Mucosa of rectum (tissue), 2 donors: ENCODE data around the gene HBG1.

Experiments
- H3K27ac ChIP-seq, 2 donors: one replicate each; pipeline ENCODE4 v1.7.0; 2013; ENCODE audit warnings: inconsistent platforms in 2 of 2, low read depth in 2 of 2, low read length in 2 of 2
- H3K27me3 ChIP-seq, 2 donors: one replicate each; pipeline ENCODE4 v1.7.0; 2013; ENCODE audit warnings: low read length in 2 of 2; ENCODE audit not compliant: control insufficient read depth in 2 of 2, insufficient read depth in 2 of 2
- H3K36me3 ChIP-seq, 2 donors: one replicate each; pipeline ENCODE4 v1.7.0; 2013; ENCODE audit warnings: low read length in 2 of 2; ENCODE audit not compliant: control insufficient read depth in 2 of 2, insufficient read depth in 2 of 2
- H3K4me1 ChIP-seq, 2 donors: one replicate each; pipeline ENCODE4 v1.7.0; 2013; ENCODE audit warnings: low read length in 2 of 2, mild to moderate bottlenecking in 1 of 2; ENCODE audit not compliant: control insufficient read depth in 2 of 2, insufficient read depth in 2 of 2
- H3K4me3 ChIP-seq, 2 donors: one replicate each; pipeline ENCODE4 v1.7.0; 2013; ENCODE audit warnings: low read length in 2 of 2
- H3K9ac ChIP-seq, 2 donors: one replicate each; pipeline ENCODE4 v1.7.0; 2013; ENCODE audit warnings: low read length in 2 of 2, low read depth in 1 of 2, mild to moderate bottlenecking in 1 of 2
- H3K9me3 ChIP-seq, 2 donors: one replicate each; pipeline ENCODE4 v1.7.0; 2013; ENCODE audit warnings: low read length in 2 of 2; ENCODE audit not compliant: control insufficient read depth in 2 of 2
- donor health status: healthy.
- donor health status: Normal muscosa, but diverticular disease.

The HBG1 gene

GRCh38 chr11:5203366-5203765 lies 46.3 kb downstream of the HBG1 start:
- Histone ChIP-seq H3K27me3 (no peaks in the 10 kb centered on the region), H3K27ac (no peak overlapping the region), H3K9me3 (no peaks in the 10 kb centered on the region), H3K9ac (no peak overlapping the region), H3K4me1 (no peaks in the 10 kb centered on the region), H3K4me3 (no peak overlapping the region), H3K36me3 (no peaks in the 10 kb centered on the region)

- no peaks in the 10 kb centered on the region for H3K9me3 ChIP-seq
- no peaks in the 10 kb centered on the region for H3K4me1 ChIP-seq
- H3K27ac ChIP-seq: no peak within 1 kb of the TSS
- H3K27me3 ChIP-seq: no peaks in the 10 kb centered on the region
- H3K4me3 ChIP-seq: no peak within 1 kb of the TSS
- no peak within 1 kb of the TSS for H3K9ac ChIP-seq
- H3K36me3 ChIP-seq: no peaks in the 10 kb centered on the region
These were observed 49.1 kb downstream of the HBG1 start, which contains the start of gene OR51V1 for GRCh38 chr11:5200582-5200981. Gene OR51V1, minus strand, starts transcription at chr11:5200682. Its CDS starts 0 bp downstream, at chr11:5200682.

GRCh38 chr11:5198285-5198684 lies 51.4 kb downstream of the HBG1 start:
- Histone ChIP-seq H3K9ac (no peak overlapping the region), H3K9me3 (no peaks in the 10 kb centered on the region)

More at GRCh38 chr11:5198285-5198684, 51.4 kb downstream of the HBG1 start:
- H3K27ac ChIP-seq: no peak overlapping the region
- H3K27me3 ChIP-seq: no peaks in the 10 kb centered on the region
- H3K4me3 ChIP-seq: no peak overlapping the region
- no peaks in the 10 kb centered on the region for H3K4me1 ChIP-seq
- H3K36me3 ChIP-seq: no peaks in the 10 kb centered on the region
